Stimulated activated CD4-positive, alpha-beta T cell treated with anti-CD3 and anti-CD28 coated beads, TNF-alpha, amount 100 ng/mL, for 4 hours (primary cell): Measurements from ENCODE around the gene BCDIN3D.

ENCODE experiments used
- DNase-seq, 3 experiments: peaks; one replicate each; pipeline ENCODE4 v3.0.0-alpha.2; 2020; ENCODE audit warnings: low read depth in 3 of 3

BCDIN3D gene

GRCh38 chr12:49797449-49797776, 45.5 kb downstream of the BCDIN3D start:
- DNase-seq: no peak

GRCh38 chr12:49796606-49797448, 46.1 kb downstream of the BCDIN3D start:
- no peak for DNase-seq

DNA sequence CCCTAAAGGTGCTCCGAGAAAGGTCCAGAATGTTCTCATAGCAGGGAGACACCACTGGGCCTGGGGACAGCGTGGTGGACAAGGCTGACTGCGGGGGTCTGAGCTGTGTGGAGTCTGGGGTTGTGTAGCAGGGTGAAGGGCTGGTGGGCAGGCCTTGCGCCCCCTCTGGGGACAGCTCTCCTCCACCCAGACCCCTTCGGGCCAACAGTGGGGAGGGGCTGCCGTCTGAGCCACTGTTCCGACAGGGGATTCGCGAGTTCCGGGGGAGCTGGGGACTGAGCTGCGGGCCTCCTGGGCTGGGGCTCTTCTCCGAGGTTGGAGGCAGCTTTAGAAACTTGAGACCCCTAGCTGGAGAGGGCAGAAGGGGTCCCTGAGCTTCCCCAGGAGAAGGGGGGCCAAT, 46.8 kb downstream of the BCDIN3D start:
- DNase-seq: no peak

DNA sequence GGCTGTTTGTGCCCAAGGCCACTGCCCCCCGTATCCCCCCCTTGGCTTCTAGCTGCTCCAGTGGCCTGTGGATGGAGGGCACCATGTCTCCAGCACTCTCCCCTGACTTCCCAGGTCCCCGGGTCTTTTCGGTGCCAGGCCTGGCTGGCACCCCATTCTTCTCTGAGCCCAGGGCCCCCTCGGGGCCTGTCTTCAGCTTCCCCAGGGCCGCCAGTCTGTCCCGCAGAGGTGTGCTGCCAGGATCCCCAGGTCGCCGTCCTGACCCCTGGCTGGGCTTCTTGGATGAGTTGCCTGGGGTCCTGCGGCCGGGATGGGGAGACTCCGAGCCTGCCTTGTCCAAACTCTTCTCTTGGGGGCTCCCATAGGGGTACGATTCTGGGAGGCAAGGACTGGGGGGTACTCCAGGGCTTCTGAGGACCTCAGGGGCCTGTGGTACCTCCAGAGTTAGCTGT, 47.2 kb downstream of the BCDIN3D start:
- DNase-seq: no peak

GRCh38 chr12:49794811-49795653, 47.9 kb downstream of the BCDIN3D start:
- no peak for DNase-seq

- no peak for DNase-seq
These were observed 48.9 kb downstream of the BCDIN3D start for GRCh38 chr12:49794021-49794420.

DNA sequence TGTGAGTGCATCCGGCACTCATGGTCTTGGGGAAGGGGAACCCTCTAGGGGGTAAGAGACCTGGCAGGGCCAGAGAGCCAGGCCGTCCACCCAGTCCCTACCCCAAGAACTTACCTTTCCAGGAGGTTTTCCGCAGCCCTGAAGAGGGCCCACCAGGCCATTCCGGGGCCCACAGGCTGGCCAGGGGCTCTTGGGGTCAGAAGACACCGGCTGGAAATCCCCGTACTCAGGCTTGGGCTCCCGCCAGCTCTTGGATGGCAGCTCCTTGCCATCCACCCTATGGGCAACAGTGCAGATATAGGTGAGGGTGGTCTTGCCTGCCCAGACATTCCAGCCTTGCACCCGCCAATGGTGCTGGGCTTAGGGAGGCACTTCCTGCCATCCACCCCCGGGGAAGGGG, 49.3 kb downstream of the BCDIN3D start:
- DNase-seq: no peak

GRCh38 chr12:49792976-49793580, 49.8 kb downstream of the BCDIN3D start:
- no peak for DNase-seq

DNA sequence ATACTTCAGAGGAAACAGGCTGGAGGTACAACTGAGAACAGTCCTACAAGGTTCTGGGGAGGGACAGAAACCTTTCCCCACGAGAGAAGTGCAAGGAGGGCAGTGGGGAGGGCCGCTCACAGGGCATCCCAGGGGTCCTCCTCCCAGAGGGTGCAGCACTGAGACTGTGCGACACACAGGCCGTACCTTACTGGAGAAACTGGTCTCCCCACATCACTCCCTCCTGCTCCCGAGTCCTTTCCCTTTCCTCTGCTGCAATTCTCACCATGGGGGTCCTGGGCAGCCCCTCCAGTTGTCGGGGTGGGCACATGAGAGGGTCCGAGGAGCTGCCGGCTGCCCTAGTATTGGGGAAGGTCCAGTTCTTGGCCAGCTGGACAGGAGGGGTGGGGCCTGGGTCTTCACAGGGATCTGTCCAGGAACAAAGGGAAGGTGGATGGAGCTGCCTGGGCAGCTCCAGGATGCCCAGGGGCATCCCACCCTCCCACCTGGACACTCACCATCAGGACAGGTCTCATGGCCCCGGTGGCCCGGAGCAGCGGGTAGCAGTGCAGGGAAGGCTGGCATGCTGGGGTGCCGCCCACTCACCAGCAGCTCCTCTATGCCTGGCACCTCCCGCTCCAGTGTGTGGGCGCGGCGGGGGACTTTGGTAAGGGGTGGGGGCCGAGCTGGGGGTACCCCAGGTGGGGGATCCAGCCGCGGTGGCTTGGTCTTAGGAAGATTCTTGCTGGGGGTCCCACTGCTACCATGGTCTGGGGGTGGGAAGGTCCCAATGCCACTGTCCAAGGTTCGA, 50.5 kb downstream of the BCDIN3D start:
- no peak for DNase-seq

DNA sequence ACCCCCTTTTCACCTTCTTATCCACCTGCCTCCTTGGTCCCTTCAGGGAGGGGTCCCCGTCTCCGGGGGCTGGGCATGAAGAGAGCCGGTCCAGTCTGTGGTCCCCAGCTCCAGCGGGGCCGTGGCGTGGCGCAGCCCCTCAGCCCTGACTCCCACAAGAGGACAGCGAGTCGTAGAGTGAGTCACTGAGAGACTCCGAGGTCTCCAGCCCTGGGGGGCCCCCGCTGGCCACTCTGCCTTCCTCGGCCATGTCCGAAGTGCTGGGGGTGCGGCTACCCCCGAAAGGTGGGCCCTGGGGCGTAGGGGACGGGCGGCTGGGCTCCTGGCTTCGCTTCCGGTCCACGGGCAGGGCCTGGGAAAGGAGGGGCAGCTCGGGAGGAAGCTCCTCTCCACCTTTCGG, 51.2 kb downstream of the BCDIN3D start:
- DNase-seq: no peak

- no peak for DNase-seq
These were observed 52.0 kb downstream of the BCDIN3D start for GRCh38 chr12:49790741-49791555.

DNA sequence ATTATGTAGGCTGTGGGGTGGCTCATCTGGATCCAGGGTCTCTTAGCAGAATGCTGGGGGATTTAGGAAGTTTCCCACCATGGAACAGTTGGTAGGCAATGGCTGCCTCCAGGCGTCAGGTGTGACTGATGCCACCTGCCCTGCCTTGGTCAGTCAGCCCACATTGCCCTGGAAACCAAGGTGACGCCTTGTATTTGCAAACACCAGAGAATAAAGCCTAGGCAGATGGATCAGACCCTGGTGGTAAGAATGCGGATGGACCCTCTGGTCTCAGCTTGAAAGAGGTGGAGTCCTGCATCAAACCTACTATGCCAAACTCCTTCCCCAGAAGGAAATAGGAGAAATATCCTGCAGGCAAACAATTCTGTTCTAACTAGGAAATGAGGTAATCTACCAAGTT, 52.9 kb downstream of the BCDIN3D start:
- DNase-seq: no peak

GRCh38 chr12:49787672-49788071, 55.2 kb downstream of the BCDIN3D start:
- no peak for DNase-seq
